C4-2B (cell line): ENCODE measurements around the gene DTWD1.

Source experiments
- H3K27ac ChIP-seq: fragments of 450-650 bp; 2 replicates; pipeline ENCODE4 v1.5.1; 2017
- ZFX ChIP-seq: fragments of 450-650 bp; IDR thresholded peaks from 2 replicates; pipeline ENCODE4 v1.6.1; 2017
- TF ChIP-seq, protein P1 (sequence below): fragments of 450-650 bp; conservative IDR thresholded peaks from 2 replicates; pipeline ENCODE4 v1.5.1; 2017; ENCODE audit warnings: mild to moderate bottlenecking

Gene DTWD1

DNA sequence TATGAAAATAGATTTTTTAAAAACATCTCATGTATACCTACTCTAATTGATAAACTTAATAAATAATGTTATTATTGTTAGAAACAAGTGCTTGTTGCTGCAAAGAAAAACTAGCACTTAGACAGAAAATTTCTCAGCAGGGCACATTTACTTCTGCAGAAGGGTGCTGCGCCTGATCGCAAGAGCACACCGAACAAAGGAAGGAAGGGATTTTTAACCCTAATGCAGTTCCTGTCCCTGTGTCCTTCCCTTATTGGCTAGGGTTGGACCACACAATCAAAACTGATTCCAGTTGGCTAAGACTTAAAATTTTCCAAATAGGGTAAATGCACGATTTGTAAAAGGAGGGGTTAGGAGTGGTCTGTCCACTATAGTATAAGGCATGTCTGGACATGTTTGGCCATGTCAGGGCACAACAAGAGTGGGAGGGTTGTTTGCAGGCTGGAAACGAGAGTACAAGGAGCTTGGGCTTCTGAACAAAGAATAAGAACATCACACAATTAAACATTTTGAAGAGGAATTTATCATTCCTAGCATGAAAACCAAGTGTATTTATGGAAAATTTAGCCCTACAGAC, 4.7 kb downstream of the DTWD1 start:
- TF ChIP-seq, protein P1, sequence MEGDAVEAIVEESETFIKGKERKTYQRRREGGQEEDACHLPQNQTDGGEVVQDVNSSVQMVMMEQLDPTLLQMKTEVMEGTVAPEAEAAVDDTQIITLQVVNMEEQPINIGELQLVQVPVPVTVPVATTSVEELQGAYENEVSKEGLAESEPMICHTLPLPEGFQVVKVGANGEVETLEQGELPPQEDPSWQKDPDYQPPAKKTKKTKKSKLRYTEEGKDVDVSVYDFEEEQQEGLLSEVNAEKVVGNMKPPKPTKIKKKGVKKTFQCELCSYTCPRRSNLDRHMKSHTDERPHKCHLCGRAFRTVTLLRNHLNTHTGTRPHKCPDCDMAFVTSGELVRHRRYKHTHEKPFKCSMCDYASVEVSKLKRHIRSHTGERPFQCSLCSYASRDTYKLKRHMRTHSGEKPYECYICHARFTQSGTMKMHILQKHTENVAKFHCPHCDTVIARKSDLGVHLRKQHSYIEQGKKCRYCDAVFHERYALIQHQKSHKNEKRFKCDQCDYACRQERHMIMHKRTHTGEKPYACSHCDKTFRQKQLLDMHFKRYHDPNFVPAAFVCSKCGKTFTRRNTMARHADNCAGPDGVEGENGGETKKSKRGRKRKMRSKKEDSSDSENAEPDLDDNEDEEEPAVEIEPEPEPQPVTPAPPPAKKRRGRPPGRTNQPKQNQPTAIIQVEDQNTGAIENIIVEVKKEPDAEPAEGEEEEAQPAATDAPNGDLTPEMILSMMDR = no peak
- no peak for TF ChIP-seq ZFX
- H3K27ac ChIP-seq = no peak overlapping the region

DNA sequence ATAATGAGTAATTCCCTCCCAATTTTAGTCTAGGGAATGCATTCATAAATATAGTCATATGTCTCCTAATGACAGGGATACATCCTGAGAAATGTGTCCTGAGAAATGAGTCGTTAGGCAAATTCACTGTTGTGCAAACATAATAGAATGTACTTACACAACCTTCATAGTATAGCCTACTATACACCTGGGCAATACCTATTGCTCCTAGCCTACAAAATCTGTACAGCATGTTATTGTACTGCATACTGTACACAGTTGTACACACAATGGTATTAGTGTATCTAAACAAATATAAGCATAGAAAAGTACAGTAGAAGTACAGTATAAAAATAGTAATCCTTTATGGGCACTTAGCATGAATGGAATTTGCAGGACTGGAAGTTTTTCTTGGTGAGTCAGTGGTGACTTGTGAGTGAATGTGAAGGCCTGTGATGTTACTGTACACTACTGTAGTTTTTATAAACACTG, 6.6 kb downstream of the DTWD1 start:
- H3K27ac ChIP-seq = no peak overlapping the region
- TF ChIP-seq ZFX = no peak
- TF ChIP-seq, protein P1 = no peak

DNA sequence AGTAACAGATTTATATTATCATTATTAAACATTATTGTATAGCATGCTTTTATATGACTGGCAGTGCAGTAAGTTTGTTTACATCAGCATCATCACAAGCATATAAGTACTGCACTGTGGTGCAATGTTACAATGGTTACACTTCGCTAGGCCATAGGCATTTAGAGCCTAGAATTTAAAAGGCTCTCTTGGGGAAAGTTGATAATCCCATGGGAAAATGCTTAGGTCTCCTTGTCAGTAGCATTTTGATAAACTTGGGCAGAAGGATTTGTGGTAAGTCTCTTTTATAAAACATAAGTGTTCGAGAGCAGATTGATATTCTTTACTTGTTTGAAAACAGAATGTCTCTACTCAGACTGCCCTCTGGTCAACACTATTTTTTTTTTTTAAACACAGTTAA, 7.5 kb downstream of the DTWD1 start:
- H3K27ac ChIP-seq = no peak overlapping the region
- TF ChIP-seq, protein P1 = no peak
- no peak for TF ChIP-seq ZFX

DNA sequence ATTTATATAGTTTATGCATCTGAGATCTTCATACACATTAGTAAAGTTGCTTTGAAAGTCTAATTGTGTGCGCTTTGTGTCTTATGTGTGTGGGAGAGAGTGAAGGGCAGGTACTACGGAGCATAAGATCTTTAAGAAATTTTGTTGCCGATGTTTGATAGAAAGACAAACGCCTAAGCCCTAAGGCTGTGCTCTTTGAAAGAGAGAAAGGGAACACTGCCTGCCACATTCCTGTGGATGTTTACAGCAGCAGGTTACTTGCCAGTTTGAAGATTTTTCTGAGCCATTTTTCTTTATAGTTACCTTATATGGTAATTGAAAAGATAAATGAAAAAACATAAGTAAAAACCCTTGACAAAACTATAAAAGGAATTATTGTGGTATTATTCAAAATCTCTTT, 17.0 kb downstream of the DTWD1 start:
- H3K27ac ChIP-seq = no peak overlapping the region
- no peak for TF ChIP-seq ZFX
- TF ChIP-seq, protein P1 = no peak

DNA sequence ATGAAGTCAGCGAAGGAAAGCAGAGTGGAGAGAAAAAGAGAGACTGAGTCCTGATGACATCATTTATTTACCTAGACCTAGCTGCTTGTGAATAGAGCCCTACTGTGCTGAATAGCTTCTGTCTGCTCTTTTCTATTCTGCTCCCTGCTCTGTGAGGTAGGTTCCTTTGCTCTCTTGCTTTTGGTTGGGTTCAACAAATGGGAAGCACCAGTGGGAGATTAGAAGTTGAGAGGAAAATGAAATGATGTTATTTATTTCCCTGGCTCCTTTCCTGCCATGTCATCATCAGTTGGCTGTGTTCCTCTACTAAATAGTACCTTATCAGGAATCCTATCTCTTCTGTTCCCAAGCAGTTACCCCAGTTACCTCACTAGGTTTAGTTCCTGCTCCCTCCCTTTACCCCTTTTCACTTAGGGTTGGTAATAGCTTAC, 23.5 kb downstream of the DTWD1 start:
- H3K27ac ChIP-seq = no peak overlapping the region
- TF ChIP-seq ZFX = no peak
- TF ChIP-seq, protein P1 = no peak

DNA sequence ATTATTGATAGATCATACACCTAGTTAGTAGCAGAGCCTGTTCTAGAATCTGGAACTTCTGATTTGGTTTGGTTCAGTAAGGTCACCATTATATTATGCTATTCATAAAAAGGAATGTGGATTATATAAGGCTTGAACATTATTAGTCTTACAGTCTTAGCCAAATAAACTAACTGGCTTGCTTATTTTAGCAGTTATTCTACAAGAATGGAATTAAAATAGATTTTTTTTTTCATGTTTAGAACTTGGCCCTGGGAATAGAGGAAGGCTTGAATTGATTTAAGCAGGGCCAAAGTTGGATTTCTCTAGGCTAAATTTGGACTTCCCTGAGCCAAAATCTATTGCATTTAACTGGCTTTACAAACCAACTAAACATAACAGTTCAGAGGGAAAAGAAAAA, 24.4 kb downstream of the DTWD1 start:
- no peak overlapping the region for H3K27ac ChIP-seq
- TF ChIP-seq, protein P1 = no peak
- no peak for TF ChIP-seq ZFX

DNA sequence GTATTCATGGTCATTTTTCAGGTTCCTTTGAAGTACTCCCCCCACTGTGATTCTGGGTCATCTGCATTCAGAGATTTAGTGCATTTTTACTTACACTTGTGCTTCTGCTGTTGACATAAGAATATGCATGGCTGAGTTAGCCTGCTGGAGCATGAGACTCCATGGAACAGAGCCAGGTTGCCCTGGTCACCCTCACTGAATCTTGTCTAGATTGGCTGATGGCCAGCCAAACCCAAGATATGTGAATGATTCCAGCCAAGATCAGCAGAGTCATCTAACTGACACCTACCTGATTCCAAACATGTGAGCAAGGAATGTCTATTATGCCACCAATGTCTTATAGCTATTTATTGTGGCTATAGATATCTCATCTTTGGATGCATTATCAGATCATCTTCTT, 25.1 kb downstream of the DTWD1 start:
- H3K27ac ChIP-seq = no peak overlapping the region
- TF ChIP-seq, protein P1 = no peak
- TF ChIP-seq ZFX = no peak
